CD1c-positive myeloid dendritic cell (primary cell): ENCODE measurements around the gene GPATCH8.

Experiments used
- DNase-seq: peaks from one replicate; pipeline ENCODE4 v3.0.0-alpha.2; 2016; ENCODE audit errors: extremely low spot score

The GPATCH8 gene

GRCh38 chr17:44451016-44451627 lies 52.1 kb downstream of the GPATCH8 start:
- no peak for DNase-seq

- DNase-seq: no peak
Measured at GRCh38 chr17:44448412-44448811, 54.8 kb downstream of the GPATCH8 start.

GRCh38 chr17:44444735-44445105 lies 58.5 kb downstream of the GPATCH8 start:
- DNase-seq: no peak

GRCh38 chr17:44442806-44443205 lies 60.4 kb downstream of the GPATCH8 start:
- no peak for DNase-seq

GRCh38 chr17:44439168-44439567 lies 64.0 kb downstream of the GPATCH8 start:
- DNase-seq: no peak

GRCh38 chr17:44438636-44439035 lies 64.6 kb downstream of the GPATCH8 start:
- no peak for DNase-seq

GRCh38 chr17:44436336-44436735 lies 66.9 kb downstream of the GPATCH8 start:
- no peak for DNase-seq

- no peak for DNase-seq
Measured at GRCh38 chr17:44432254-44433157, 70.7 kb downstream of the GPATCH8 start.

GRCh38 chr17:44424828-44425461 lies 78.3 kb downstream of the GPATCH8 start:
- no peak for DNase-seq

- DNase-seq: peak; percentile 11
Measured at GRCh38 chr17:44417553-44417952, 85.7 kb downstream of the GPATCH8 start.

GRCh38 chr17:44416558-44417289 lies 86.5 kb downstream of the GPATCH8 start:
- DNase-seq: no peak

GRCh38 chr17:44414394-44415155 lies 88.6 kb downstream of the GPATCH8 start:
- DNase-seq: no peak

- DNase-seq: no peak
Measured at GRCh38 chr17:44409309-44410028, 93.7 kb downstream of the GPATCH8 start.

GRCh38 chr17:44408786-44409185 lies 94.4 kb downstream of the GPATCH8 start:
- DNase-seq: no peak

GRCh38 chr17:44402564-44403172 lies 100.5 kb downstream of the GPATCH8 start:
- no peak for DNase-seq

GRCh38 chr17:44400226-44400847 lies 102.9 kb downstream of the GPATCH8 start:
- DNase-seq: no peak

GRCh38 chr17:44398692-44399691 lies 104.2 kb downstream of the GPATCH8 start:
- no peak for DNase-seq
